ENCODE measurements around the gene SLC7A6. TPM values are rescaled to one million over a fixed set of nuclear protein-coding genes. Genes with fewer than 3 reads are reported as not detected.
A peak's percentile ranks its signal among the peaks of the same experiment; 100 is the strongest.

Gene SLC7A6
- total RNA-seq, 2 donors from 2014 or later = 43.6 to 47.2 TPM

GRCh38 chr16:68298907-68299561, 34.7 kb downstream of the SLC7A6 start:
- no peak overlapping the region for H3K4me3 Mint-ChIP-seq
- 82% methylated on average over 5 of the region's 5 CpGs for WGBS, 2 experiments (ENCODE audit: insufficient coverage in 1 of 2, insufficient read length in 1 of 2)
- H3K27ac Mint-ChIP-seq = peak overlapping the region; percentile 63
- H3K9me3 Mint-ChIP-seq = no peaks in the 10 kb centered on the region
- peak overlapping the region; percentile 32 for H3K4me3 ChIP-seq (ENCODE audit: low read length)
- peaks cover 66% of the 10 kb centered on the region for H3K36me3 Mint-ChIP-seq (ENCODE audit: low read depth)
- H3K4me1 Mint-ChIP-seq = peaks cover 47% of the 10 kb centered on the region
- DNase-seq = no peak
- peaks cover 26% of the 10 kb centered on the region for H3K4me1 ChIP-seq (ENCODE audit: control insufficient read depth, insufficient read depth, low read length)
- no peak overlapping the region for H3K27ac ChIP-seq (ENCODE audit: low read depth, low read length)
- no peaks in the 10 kb centered on the region for H3K27me3 Mint-ChIP-seq (ENCODE audit: insufficient read depth)
- TF ChIP-seq, protein P1, sequence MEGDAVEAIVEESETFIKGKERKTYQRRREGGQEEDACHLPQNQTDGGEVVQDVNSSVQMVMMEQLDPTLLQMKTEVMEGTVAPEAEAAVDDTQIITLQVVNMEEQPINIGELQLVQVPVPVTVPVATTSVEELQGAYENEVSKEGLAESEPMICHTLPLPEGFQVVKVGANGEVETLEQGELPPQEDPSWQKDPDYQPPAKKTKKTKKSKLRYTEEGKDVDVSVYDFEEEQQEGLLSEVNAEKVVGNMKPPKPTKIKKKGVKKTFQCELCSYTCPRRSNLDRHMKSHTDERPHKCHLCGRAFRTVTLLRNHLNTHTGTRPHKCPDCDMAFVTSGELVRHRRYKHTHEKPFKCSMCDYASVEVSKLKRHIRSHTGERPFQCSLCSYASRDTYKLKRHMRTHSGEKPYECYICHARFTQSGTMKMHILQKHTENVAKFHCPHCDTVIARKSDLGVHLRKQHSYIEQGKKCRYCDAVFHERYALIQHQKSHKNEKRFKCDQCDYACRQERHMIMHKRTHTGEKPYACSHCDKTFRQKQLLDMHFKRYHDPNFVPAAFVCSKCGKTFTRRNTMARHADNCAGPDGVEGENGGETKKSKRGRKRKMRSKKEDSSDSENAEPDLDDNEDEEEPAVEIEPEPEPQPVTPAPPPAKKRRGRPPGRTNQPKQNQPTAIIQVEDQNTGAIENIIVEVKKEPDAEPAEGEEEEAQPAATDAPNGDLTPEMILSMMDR (conservative IDR thresholded peaks at IDR 0.05) = no peak
- H3K9me3 ChIP-seq (ENCODE audit: control insufficient read depth, low read length) = no peaks in the 10 kb centered on the region
- H3K27me3 ChIP-seq (ENCODE audit: control insufficient read depth, insufficient read depth, low read length, poor library complexity, severe bottlenecking) = no peaks in the 10 kb centered on the region
- no peak overlapping the region for H3K9ac ChIP-seq (ENCODE audit: extremely low read depth, low read length, poor library complexity, severe bottlenecking)
- H3K36me3 ChIP-seq (ENCODE audit: control insufficient read depth, insufficient read depth, low read length) = peaks cover 90% of the 10 kb centered on the region

- Mint-ChIP-seq H3K9me3 (no peaks in the 10 kb centered on the region), H3K27ac (peak overlapping the region; percentile 39), H3K36me3 (ENCODE audit: low read depth) (peaks cover 66% of the 10 kb centered on the region), H3K4me1 (peaks cover 47% of the 10 kb centered on the region), H3K4me3 (no peak overlapping the region), H3K27me3 (ENCODE audit: insufficient read depth) (no peaks in the 10 kb centered on the region)
- H3K9me3 ChIP-seq (ENCODE audit: control insufficient read depth, low read length) = no peaks in the 10 kb centered on the region
- H3K4me1 ChIP-seq (ENCODE audit: control insufficient read depth, insufficient read depth, low read length) = peaks cover 26% of the 10 kb centered on the region
- no peak overlapping the region for H3K9ac ChIP-seq (ENCODE audit: extremely low read depth, low read length, poor library complexity, severe bottlenecking)
- peak overlapping the region; percentile 32 for H3K4me3 ChIP-seq (ENCODE audit: low read length)
- no peak overlapping the region for H3K27ac ChIP-seq (ENCODE audit: low read depth, low read length)
- H3K27me3 ChIP-seq (ENCODE audit: control insufficient read depth, insufficient read depth, low read length, poor library complexity, severe bottlenecking) = no peaks in the 10 kb centered on the region
- TF ChIP-seq, protein P1 (conservative IDR thresholded peaks at IDR 0.05) = no peak
- H3K36me3 ChIP-seq (ENCODE audit: control insufficient read depth, insufficient read depth, low read length) = peaks cover 89% of the 10 kb centered on the region
- DNase-seq = no peak
- 95 to 98% methylated on average over 10 to 11 of the region's 11 CpGs for WGBS, 2 experiments (ENCODE audit: insufficient coverage in 1 of 2, insufficient read length in 1 of 2)
These were observed 35.5 kb downstream of the SLC7A6 start for GRCh38 chr16:68299571-68300453.

DNA sequence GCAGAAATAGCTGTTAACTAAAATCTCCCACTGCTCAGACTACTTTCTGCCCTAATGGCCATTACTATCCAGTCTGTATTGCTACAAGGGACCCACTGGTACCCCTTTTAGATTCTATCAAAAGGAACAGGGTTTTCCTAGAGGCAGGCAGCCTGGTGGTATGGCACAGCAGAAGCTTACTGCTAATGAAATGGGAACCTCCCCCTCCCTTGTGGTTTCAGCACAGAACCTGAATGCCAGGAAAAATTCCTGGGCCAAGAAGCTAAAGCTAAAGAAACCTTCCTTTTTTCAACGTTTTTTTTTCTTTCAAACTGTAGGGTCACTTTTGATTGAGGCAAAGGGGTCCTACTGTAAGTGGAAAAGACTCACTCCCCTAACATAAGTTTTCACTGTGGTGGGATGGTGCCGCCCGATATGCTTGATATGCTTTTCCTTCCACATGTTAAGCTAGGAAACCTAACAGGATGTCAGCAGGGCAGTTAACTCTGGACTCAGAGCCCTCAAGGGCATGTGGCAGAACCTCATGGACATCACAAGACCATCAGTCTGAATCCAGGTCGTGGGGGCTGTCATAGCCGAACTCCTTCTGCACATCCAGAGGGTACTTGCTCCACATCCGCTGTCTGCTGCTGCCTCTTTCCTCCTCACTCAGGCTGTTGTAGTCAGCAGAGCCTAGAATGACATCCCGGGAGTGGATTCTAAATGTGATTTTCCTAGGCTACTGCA, 36.6 kb downstream of the SLC7A6 start:
- Histone ChIP-seq H3K27me3 (ENCODE audit: control insufficient read depth, insufficient read depth, low read length, poor library complexity, severe bottlenecking) (no peaks in the 10 kb centered on the region), H3K9ac (ENCODE audit: extremely low read depth, low read length, poor library complexity, severe bottlenecking) (no peak overlapping the region), H3K4me1 (ENCODE audit: control insufficient read depth, insufficient read depth, low read length) (peaks cover 26% of the 10 kb centered on the region), H3K27ac (ENCODE audit: low read depth, low read length) (no peak overlapping the region), H3K9me3 (ENCODE audit: control insufficient read depth, low read length) (no peaks in the 10 kb centered on the region), H3K4me3 (ENCODE audit: low read length) (no peak overlapping the region), H3K36me3 (ENCODE audit: control insufficient read depth, insufficient read depth, low read length) (peaks cover 88% of the 10 kb centered on the region)
- Mint-ChIP-seq H3K36me3 (ENCODE audit: low read depth) (peaks cover 74% of the 10 kb centered on the region), H3K9me3 (no peaks in the 10 kb centered on the region), H3K4me3 (no peak overlapping the region), H3K4me1 (peaks cover 42% of the 10 kb centered on the region), H3K27ac (peak overlapping the region; percentile 22), H3K27me3 (ENCODE audit: insufficient read depth) (no peaks in the 10 kb centered on the region)
- no peak for DNase-seq
- WGBS, 2 experiments (ENCODE audit: insufficient coverage in 1 of 2, insufficient read length in 1 of 2) = 91 to 94% methylated on average over 6 to 7 of the region's 7 CpGs
- TF ChIP-seq, protein P1 (conservative IDR thresholded peaks at IDR 0.05) = no peak
